Measurements from ENCODE around the gene USHBP1. TPM values are rescaled to one million over a fixed set of nuclear protein-coding genes. Genes with fewer than 3 reads are reported as not detected.
"Not testable (repeated sequence)": the region's sequence is repeated elsewhere in the genome, so short reads cannot be mapped to it uniquely, and the experiment has no call there.

The USHBP1 gene
- total and polyA plus RNA-seq, 4 experiments from 2014 or later: 0.10 to 0.33 TPM; not detected in 2

DNA sequence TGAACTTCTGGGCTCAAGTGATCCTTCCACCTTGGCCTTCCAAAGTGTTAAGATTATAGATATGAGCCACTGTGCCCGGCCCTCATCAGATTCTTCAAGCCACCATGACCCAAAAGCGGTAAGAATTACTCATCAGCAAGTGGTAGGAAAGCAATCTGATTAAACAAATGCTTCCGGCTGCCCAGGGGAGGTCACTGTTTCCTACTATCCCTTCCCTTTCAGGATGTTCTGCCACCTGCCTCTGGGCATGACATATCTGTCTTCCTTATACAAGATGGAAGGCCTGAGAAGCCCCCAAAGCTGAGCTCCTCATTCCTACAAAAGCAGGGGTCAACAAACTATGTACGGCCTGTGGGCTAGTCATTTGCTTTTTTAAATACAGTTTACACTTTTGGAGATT is 31.7 kb upstream of the USHBP1 start:
- H3K27me3 ChIP-seq (ENCODE audit: insufficient read depth, low read length): no peaks in the 10 kb centered on the region
- H3K4me1 ChIP-seq (ENCODE audit: insufficient read depth, low read length): peaks cover 6% of the 10 kb centered on the region
- intact Hi-C loops (cut with micrococcal nuclease): no loop called here
- peaks cover 0 to 2% of the 10 kb centered on the region in 2 donors for H3K36me3 Mint-ChIP-seq
- no peak overlapping the region for H3K4me3 Mint-ChIP-seq
- no peaks in the 10 kb centered on the region for H3K36me3 ChIP-seq (ENCODE audit: insufficient read depth, low read length)
- peaks cover 3 to 5% (median 4%) of the 10 kb centered on the region in 4 donors for H3K4me1 Mint-ChIP-seq
- POLR2A ChIA-PET (ENCODE audit: partially characterized antibody): no interaction called here
- H3K27ac Mint-ChIP-seq: no peak overlapping the region
- H3K4me3 ChIP-seq (ENCODE audit: low read length in 2 of 2): no peak overlapping the region
- H3K27me3 Mint-ChIP-seq: no peaks in the 10 kb centered on the region
- H3K27ac ChIP-seq (ENCODE audit: low read depth, low read length): no peak overlapping the region
- H3K9me3 ChIP-seq (ENCODE audit: control insufficient read depth in 1 of 2, low read length in 2 of 2): peaks cover 0 to 4% of the 10 kb centered on the region in 2 donors
- no peak for DNase-seq
- peaks cover 0 to 2% (median 0%) of the 10 kb centered on the region in 8 donors for H3K9me3 Mint-ChIP-seq
- CTCF ChIA-PET (ENCODE audit: partially characterized antibody): interaction anchor here (1.3 to 2.5 kb wide), 5 partner anchors 30 to 93 kb away, joined by 3 to 13 read pairs (median 7); partner anchors contain the start of gene BABAM1

- H3K4me1 ChIP-seq (ENCODE audit: insufficient read depth, low read length); H3K27me3 Mint-ChIP-seq; H3K27ac ChIP-seq (ENCODE audit: low read depth, low read length); DNase-seq; H3K36me3 Mint-ChIP-seq; H3K4me3 Mint-ChIP-seq; H3K36me3 ChIP-seq (ENCODE audit: insufficient read depth, low read length); intact Hi-C loops (cut with micrococcal nuclease); H3K27ac Mint-ChIP-seq; POLR2A ChIA-PET (ENCODE audit: partially characterized antibody); H3K4me1 Mint-ChIP-seq; H3K9me3 ChIP-seq (ENCODE audit: control insufficient read depth in 1 of 2, low read length in 2 of 2); H3K9me3 Mint-ChIP-seq; H3K4me3 ChIP-seq (ENCODE audit: low read length in 2 of 2); H3K27me3 ChIP-seq (ENCODE audit: insufficient read depth, low read length): not testable (repeated sequence)
- CTCF ChIA-PET (ENCODE audit: partially characterized antibody): interaction anchor here (1.2 to 1.9 kb wide), 5 partner anchors 10 to 91 kb away, joined by 3 to 7 read pairs (median 3); partner anchors contain the start of genes BABAM1 and MRPL34
These were observed 31.0 kb upstream of the USHBP1 start for GRCh38 chr19:17295551-17295950.

DNA sequence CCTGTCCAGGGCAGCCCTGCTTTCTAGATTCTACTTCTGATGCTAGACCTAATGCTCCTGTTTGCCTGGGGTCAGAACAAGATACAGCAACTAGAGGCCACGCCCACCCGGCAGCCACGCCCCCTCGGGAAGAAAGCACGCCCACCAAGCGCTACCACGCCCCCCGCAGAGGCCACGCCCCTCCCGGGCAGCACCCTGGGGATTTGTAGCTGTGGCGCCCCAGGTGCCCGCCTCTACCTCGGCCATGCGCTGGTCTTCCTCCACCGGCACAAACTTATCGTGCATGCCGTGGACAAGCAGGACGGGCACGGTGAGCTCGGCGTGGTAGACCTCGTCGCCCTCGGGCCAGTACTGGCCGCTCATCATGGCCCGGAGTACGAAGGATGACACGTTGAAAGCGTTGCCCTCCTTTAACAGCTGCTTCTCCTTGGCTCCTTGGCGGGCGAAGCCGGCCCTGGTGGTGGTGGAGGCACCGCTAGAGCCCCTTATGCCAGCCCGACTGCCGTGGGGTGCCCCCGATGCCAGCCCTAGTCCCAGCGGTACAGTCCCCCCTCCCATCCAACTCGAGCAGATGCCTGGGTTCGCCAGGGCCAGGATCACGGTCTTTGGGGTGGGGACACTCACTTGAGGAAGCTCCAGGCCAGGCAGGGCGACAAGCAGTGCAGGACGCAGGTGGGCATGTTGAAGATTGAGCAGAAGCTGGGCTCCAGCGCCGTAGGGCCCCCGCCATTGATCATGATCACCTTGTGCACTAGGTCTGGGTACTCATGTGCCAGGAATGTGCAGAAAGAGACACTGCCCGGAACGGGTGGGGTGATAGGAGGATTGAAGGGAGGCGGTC is 29.7 kb upstream of the USHBP1 start:
- H3K27ac ChIP-seq (ENCODE audit: low read depth, low read length): no peak overlapping the region
- DNase-seq: peak in 4 of 5 donors; percentile 27 to 60 (median 34)
- peaks cover 6% of the 10 kb centered on the region for H3K4me1 ChIP-seq (ENCODE audit: insufficient read depth, low read length)
- Mint-ChIP-seq H3K9me3 (peaks cover 0 to 2% (median 0%) of the 10 kb centered on the region in 8 donors), H3K27me3 (peaks cover 0 to 2% of the 10 kb centered on the region in 2 donors), H3K4me3 (peak overlapping the region in 1 of 8 donors; percentile 20), H3K27ac (no peak overlapping the region), H3K4me1 (peaks cover 3 to 5% (median 4%) of the 10 kb centered on the region in 4 donors), H3K36me3 (peaks cover 0 to 2% of the 10 kb centered on the region in 2 donors)
- intact Hi-C loops (cut with micrococcal nuclease): no loop called here
- H3K36me3 ChIP-seq (ENCODE audit: insufficient read depth, low read length): no peaks in the 10 kb centered on the region
- ChIA-PET POLR2A (ENCODE audit: partially characterized antibody) (interaction anchor here (2.1 kb wide), 1 partner anchor 41 kb away, joined by 7 read pairs; the partner anchor contains the start of gene ANO8), CTCF (ENCODE audit: partially characterized antibody) (interaction anchor here (0.9 to 1.9 kb wide), 4 partner anchors 11 to 92 kb away, joined by 3 to 7 read pairs (median 4); partner anchors contain the start of gene MRPL34)
- no peaks in the 10 kb centered on the region for H3K27me3 ChIP-seq (ENCODE audit: insufficient read depth, low read length)
- H3K4me3 ChIP-seq (ENCODE audit: low read length in 2 of 2): no peak overlapping the region
- H3K9me3 ChIP-seq (ENCODE audit: control insufficient read depth in 1 of 2, low read length in 2 of 2): peaks cover 0 to 4% of the 10 kb centered on the region in 2 donors

DNA sequence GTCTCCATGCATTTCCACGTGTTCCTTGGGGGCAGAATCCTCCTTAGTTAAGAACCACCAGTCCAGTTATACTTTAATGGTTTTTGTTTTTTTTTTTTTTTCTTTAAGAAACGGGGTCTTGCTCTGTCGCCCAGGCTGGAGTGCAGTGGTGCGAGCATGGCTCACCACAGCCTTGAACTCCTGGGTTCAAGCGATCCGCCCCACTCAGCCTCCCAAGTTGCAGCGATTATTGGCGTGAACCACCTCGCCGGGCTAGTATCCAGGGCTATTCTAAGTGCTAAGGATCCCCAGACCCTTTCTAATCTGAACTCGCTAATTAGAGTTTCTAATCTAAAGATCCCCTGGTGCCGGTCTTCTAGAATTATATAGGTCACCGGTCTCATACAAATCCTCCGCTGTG is 29.1 kb upstream of the USHBP1 start:
- no peak for DNase-seq
- H3K27me3 Mint-ChIP-seq: peaks cover 0 to 2% of the 10 kb centered on the region in 2 donors
- H3K9me3 ChIP-seq (ENCODE audit: control insufficient read depth in 1 of 2, low read length in 2 of 2): peaks cover 0 to 4% of the 10 kb centered on the region in 2 donors
- H3K4me1 Mint-ChIP-seq: peaks cover 3 to 5% (median 4%) of the 10 kb centered on the region in 4 donors
- ChIA-PET CTCF (ENCODE audit: partially characterized antibody) (interaction anchor here (0.7 to 4.3 kb wide), 11 partner anchors 9 to 224 kb away, joined by 3 to 56 read pairs (median 6); partner anchors contain the start of genes ABHD8, DDA1 and MRPL34), POLR2A (ENCODE audit: partially characterized antibody) (interaction anchor here (1.0 to 2.1 kb wide), 3 partner anchors 16 to 58 kb away, joined by 5 to 7 read pairs (median 5); partner anchors contain the start of genes ANO8 and DDA1)
- intact Hi-C loops (cut with micrococcal nuclease): loop anchor here (2.0 kb wide), 2 partner anchors 41 to 175 kb away; partner anchors contain the start of gene ANO8
- peaks cover 0 to 2% of the 10 kb centered on the region in 2 donors for H3K36me3 Mint-ChIP-seq
- H3K27ac ChIP-seq (ENCODE audit: low read depth, low read length): no peak overlapping the region
- H3K4me3 Mint-ChIP-seq: no peak overlapping the region
- H3K27ac Mint-ChIP-seq: no peak overlapping the region
- H3K9me3 Mint-ChIP-seq: peaks cover 0 to 2% (median 0%) of the 10 kb centered on the region in 8 donors
- H3K4me1 ChIP-seq (ENCODE audit: insufficient read depth, low read length): peaks cover 6% of the 10 kb centered on the region
- H3K36me3 ChIP-seq (ENCODE audit: insufficient read depth, low read length): no peaks in the 10 kb centered on the region
- no peak overlapping the region for H3K4me3 ChIP-seq (ENCODE audit: low read length in 2 of 2)
- H3K27me3 ChIP-seq (ENCODE audit: insufficient read depth, low read length): no peaks in the 10 kb centered on the region

DNA sequence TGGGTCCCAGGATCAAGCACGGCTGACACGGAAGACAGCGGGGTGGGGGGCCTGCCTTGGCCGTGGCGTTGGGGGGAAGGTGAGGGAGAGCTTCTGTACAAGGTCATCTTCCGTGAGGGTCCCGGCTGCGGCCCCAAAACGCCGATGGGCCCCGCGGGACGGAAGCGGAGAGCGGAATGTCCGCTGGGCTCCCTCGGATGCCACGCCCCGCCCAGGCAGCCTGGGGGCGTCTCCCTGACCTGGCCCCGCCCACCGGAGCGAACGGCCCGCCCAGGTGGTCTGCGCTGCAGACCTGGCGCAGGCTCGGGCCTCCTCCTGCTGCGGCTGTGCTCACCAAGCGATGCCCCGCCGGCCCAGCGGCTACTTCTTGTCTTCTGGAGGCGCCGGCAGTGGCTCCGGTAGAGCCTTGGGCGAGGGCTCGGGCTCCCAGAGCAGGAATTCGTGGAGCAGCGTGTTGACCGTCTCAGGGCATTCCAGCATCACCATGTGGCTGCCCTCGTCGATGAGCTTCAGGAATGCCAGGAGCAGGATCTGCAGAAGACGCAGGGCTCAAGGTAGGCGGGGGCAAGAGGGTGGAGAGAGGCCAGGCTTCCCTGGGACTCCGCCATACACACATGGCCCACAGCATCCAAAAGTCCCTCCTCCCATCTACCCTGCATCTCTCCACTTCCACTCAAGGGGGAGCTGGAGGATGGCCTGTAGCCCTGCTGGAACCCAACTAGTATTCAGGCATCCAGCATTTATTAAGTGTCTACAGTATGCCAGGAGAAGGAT is 27.9 kb upstream of the USHBP1 start:
- DNase-seq: peak; percentile 77 to 85 (median 80)
- H3K9me3 Mint-ChIP-seq: no peaks in the 10 kb centered on the region
- intact Hi-C loops (cut with micrococcal nuclease): loop anchor here (1.0 to 2.0 kb wide), 7 partner anchors 13 to 176 kb away; partner anchors contain the start of genes ANO8, BABAM1 and MRPL34
- Histone ChIP-seq H3K27me3 (ENCODE audit: insufficient read depth, low read length) (no peaks in the 10 kb centered on the region), H3K4me3 (ENCODE audit: low read length in 2 of 2) (peak overlapping the region; percentile 61 to 75), H3K27ac (ENCODE audit: low read depth, low read length) (peak overlapping the region; percentile 20), H3K4me1 (ENCODE audit: insufficient read depth, low read length) (peaks cover 6% of the 10 kb centered on the region), H3K36me3 (ENCODE audit: insufficient read depth, low read length) (no peaks in the 10 kb centered on the region), H3K9me3 (ENCODE audit: control insufficient read depth in 1 of 2, low read length in 2 of 2) (no peaks in the 10 kb centered on the region)
- peak overlapping the region; percentile 47 to 89 (median 81) for H3K27ac Mint-ChIP-seq
- ChIA-PET POLR2A (ENCODE audit: partially characterized antibody) (interaction anchor here (0.6 to 2.9 kb wide), 13 partner anchors 10 to 127 kb away, joined by 3 to 9 read pairs (median 5); partner anchors contain the start of genes ANO8, BABAM1, DDA1 and MRPL34), CTCF (ENCODE audit: partially characterized antibody) (interaction anchor here (0.6 to 4.3 kb wide), 15 partner anchors 9 to 223 kb away, joined by 3 to 56 read pairs (median 6); partner anchors contain the start of genes ABHD8, DDA1, MRPL34 and MYO9B)
- H3K27me3 Mint-ChIP-seq: peaks cover 0 to 4% of the 10 kb centered on the region in 2 donors
- H3K4me3 Mint-ChIP-seq: peak overlapping the region; percentile 88 to 92 (median 90)
- peaks cover 3 to 5% (median 4%) of the 10 kb centered on the region in 4 donors for H3K4me1 Mint-ChIP-seq
- H3K36me3 Mint-ChIP-seq: peaks cover 0 to 2% of the 10 kb centered on the region in 2 donors

DNA sequence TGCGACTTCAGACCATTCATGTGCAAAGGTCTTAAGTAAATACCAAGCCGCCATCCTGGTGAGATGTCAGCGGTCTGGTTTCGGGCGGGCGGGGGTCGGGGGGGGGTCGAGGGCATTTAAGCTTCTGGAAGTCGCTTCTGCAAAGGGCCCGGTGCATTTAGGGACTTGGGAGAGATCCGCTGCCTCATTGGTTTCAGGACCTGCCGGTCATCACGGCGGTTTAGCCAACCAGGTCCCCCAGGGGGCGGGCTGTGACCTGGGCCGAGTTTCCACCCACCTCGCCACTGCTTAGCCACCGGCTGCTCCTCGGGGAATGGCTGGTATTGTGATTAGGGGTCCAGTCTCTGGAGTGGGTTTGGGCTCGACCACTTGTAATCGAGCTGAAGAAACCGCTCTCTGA is 24.9 kb upstream of the USHBP1 start:
- POLR2A ChIA-PET (ENCODE audit: partially characterized antibody): interaction anchor here (0.6 kb wide), 1 partner anchor 104 kb away, joined by 4 read pairs; the partner anchor contains the start of gene CCDC194
- H3K9me3 ChIP-seq (ENCODE audit: control insufficient read depth in 1 of 2, low read length in 2 of 2): no peaks in the 10 kb centered on the region
- no peak for DNase-seq

More for the DNA sequence above, 24.9 kb upstream of the USHBP1 start:
- peaks cover 3 to 5% (median 4%) of the 10 kb centered on the region in 4 donors for H3K4me1 Mint-ChIP-seq
- H3K27me3 ChIP-seq (ENCODE audit: insufficient read depth, low read length): no peaks in the 10 kb centered on the region
- H3K9me3 Mint-ChIP-seq: no peaks in the 10 kb centered on the region
- intact Hi-C loops (cut with micrococcal nuclease): no loop called here
- no peaks in the 10 kb centered on the region for H3K36me3 ChIP-seq (ENCODE audit: insufficient read depth, low read length)
- H3K27ac Mint-ChIP-seq: no peak overlapping the region
- H3K36me3 Mint-ChIP-seq: peaks cover 0 to 2% of the 10 kb centered on the region in 2 donors
- H3K4me3 ChIP-seq (ENCODE audit: low read length in 2 of 2): no peak overlapping the region
- no peak overlapping the region for H3K27ac ChIP-seq (ENCODE audit: low read depth, low read length)
- peaks cover 0 to 4% of the 10 kb centered on the region in 2 donors for H3K27me3 Mint-ChIP-seq
- peak overlapping the region in 1 of 8 donors; percentile 41 for H3K4me3 Mint-ChIP-seq
- CTCF ChIA-PET (ENCODE audit: partially characterized antibody): interaction anchor here (0.6 to 4.3 kb wide), 4 partner anchors 27 to 614 kb away, joined by 3 to 56 read pairs (median 4); no protein-coding TSS in a partner anchor
- H3K4me1 ChIP-seq (ENCODE audit: insufficient read depth, low read length): peaks cover 6% of the 10 kb centered on the region

Measured in CD4-positive, alpha-beta memory T cell (primary cell).